Measurements from ENCODE around the gene ZRANB3. TPM values are rescaled to one million over a fixed set of nuclear protein-coding genes. Genes with fewer than 3 reads are reported as not detected.
"Not testable (repeated sequence)": the region's sequence is repeated elsewhere in the genome, so short reads cannot be mapped to it uniquely, and the experiment has no call there.

The ZRANB3 gene
- total RNA-seq, 4 donors from 2014 or later = 4.8 to 9.3 (median 5.5) TPM

DNA sequence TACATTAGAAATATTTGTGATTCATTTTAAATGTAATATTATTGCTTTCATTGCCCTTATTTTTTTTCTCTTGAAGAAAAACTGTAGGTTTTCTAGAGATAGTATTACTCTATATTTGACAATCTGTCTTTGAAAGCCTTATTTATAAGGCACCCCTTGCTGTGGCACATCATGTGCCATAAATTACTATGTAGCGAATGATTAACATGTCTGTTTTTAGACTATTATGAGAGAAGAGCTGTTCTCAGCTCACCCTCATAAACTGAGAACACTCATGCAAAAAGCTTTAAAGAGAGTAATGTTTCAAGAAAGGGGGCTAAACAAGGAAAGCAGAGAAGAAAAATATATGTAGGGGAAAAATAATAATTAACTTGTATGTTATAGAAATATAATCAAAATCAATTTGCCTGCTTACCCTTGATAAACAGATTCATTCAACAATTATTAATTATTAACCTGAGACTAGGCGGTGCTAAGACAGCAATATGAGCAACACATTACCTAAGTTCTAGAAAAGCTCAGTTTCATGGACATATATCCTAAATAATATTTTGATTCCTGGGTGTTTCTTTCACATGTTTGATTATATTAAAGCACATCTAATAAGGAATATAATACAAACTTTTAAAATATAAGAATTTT is 409.9 kb downstream of the ZRANB3 start:
- TF ChIP-seq POLR2A (IDR thresholded peaks at IDR 0.05) = no peak
- no peak for TF ChIP-seq CTCF (IDR thresholded peaks at IDR 0.05)
- TF ChIP-seq EP300 (IDR thresholded peaks at IDR 0.05) = no peak
- H3K36me3 ChIP-seq = peaks cover 0 to 40% (median 0%) of the 10 kb centered on the region in 3 donors
- no peak for DNase-seq (ENCODE audit: low spot score in 2 of 2)
- no peaks in the 10 kb centered on the region for H3K27me3 ChIP-seq
- H3K4me1 ChIP-seq = no peaks in the 10 kb centered on the region
- H3K27ac ChIP-seq = no peak overlapping the region
- no peaks in the 10 kb centered on the region for H3K9me3 ChIP-seq
- 94 to 98% methylated on average over 2 of the region's 2 CpGs for WGBS, 2 donors
- no peak overlapping the region for H3K4me3 ChIP-seq

- H3K27ac ChIP-seq = no peak overlapping the region
- no peaks in the 10 kb centered on the region for H3K4me1 ChIP-seq
- H3K27me3 ChIP-seq = no peaks in the 10 kb centered on the region
- H3K4me3 ChIP-seq = no peak overlapping the region
- no peaks in the 10 kb centered on the region for H3K9me3 ChIP-seq
- TF ChIP-seq POLR2A (IDR thresholded peaks at IDR 0.05) (no peak), EP300 (IDR thresholded peaks at IDR 0.05) (no peak), CTCF (IDR thresholded peaks at IDR 0.05) (no peak)
- DNase-seq (ENCODE audit: low spot score in 2 of 2) = no peak
- peaks cover 0 to 35% (median 0%) of the 10 kb centered on the region in 3 donors for H3K36me3 ChIP-seq
Measured at GRCh38 chr2:135119582-135119981, 411.4 kb downstream of the ZRANB3 start.

DNA sequence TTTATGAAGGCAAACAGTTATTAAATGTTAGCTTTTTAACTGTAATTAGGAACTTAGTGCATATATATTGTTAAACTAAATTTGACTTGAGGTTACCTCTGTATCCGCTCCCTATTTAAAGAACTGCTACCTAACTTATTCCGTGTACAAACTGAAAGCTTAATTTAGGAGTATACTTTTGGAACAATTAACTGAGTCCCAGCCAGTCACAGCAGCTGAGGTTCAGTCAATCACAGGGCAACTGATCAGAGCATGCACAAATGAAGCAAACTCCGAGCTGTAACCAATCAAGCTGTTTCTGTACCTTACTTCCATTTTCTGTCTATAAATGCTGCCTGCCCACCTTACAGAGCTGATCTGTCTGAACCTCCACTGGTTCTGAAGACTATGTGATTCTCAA is 417.7 kb downstream of the ZRANB3 start:
- no peak overlapping the region for H3K4me3 ChIP-seq
- H3K4me1 ChIP-seq = no peaks in the 10 kb centered on the region
- DNase-seq (ENCODE audit: low spot score in 2 of 2) = no peak
- H3K9me3 ChIP-seq = no peaks in the 10 kb centered on the region
- no peaks in the 10 kb centered on the region for H3K27me3 ChIP-seq
- TF ChIP-seq CTCF (IDR thresholded peaks at IDR 0.05) (no peak), EP300 (IDR thresholded peaks at IDR 0.05) (no peak), POLR2A (IDR thresholded peaks at IDR 0.05) (no peak)
- peaks cover 0 to 37% (median 5%) of the 10 kb centered on the region in 3 donors for H3K36me3 ChIP-seq
- H3K27ac ChIP-seq = no peak overlapping the region
- WGBS, 2 donors = 91% methylated on average over 3 of the region's 3 CpGs

GRCh38 chr2:135105513-135106316 is 425.3 kb downstream of the ZRANB3 start:
- 97 to 99% methylated on average over 25 to 56 of the region's 56 CpGs for WGBS, 2 donors
- H3K27ac ChIP-seq; H3K4me3 ChIP-seq; H3K4me1 ChIP-seq; H3K27me3 ChIP-seq; DNase-seq (ENCODE audit: low spot score in 2 of 2): not testable (repeated sequence)
- H3K36me3 ChIP-seq = peaks cover 0 to 32% (median 0%) of the 10 kb centered on the region in 3 donors
- peaks cover 0 to 10% (median 3%) of the 10 kb centered on the region in 4 donors for H3K9me3 ChIP-seq

DNA sequence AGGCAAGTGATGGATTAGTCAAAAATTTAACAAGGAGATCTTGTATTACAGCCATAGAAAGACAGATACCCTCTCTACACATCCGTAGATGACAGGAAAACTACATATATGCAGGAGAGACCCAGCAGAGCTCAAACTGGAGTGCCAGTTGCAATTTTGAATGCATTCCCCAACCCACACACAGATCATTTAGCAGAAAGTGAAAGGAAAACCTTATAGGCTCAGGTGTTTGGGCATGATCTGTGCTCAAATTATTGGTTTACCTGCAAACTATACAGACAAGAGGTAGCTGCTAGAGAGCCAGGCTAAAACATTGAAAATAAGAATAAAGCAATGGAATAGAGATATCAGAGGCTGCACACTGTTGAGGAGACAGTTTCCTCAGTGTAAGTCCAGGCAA is 427.2 kb downstream of the ZRANB3 start:
- no peak overlapping the region for H3K4me3 ChIP-seq
- H3K4me1 ChIP-seq = peaks cover 0 to 5% (median 0%) of the 10 kb centered on the region in 4 donors

More for the DNA sequence above, 427.2 kb downstream of the ZRANB3 start:
- no peak overlapping the region for H3K27ac ChIP-seq
- peaks cover 0 to 10% (median 3%) of the 10 kb centered on the region in 4 donors for H3K9me3 ChIP-seq
- TF ChIP-seq POLR2A (IDR thresholded peaks at IDR 0.05) = no peak
- 61 to 93% methylated on average over 1 of the region's 1 CpG for WGBS, 2 donors
- peaks cover 0 to 32% (median 0%) of the 10 kb centered on the region in 3 donors for H3K36me3 ChIP-seq
- no peak for DNase-seq (ENCODE audit: low spot score in 2 of 2)
- H3K27me3 ChIP-seq = no peaks in the 10 kb centered on the region

Data from tibial nerve (tissue), 4 donors.